Prostate gland (tissue), 2 donors: ENCODE data around the gene ATPAF2. TPM values are rescaled to one million over a fixed set of nuclear protein-coding genes. Genes with fewer than 3 reads are reported as not detected.

ENCODE experiments used
- DNase-seq: peaks from one replicate; pipeline ENCODE4 v3.0.0-alpha.2; 2019; ENCODE audit warnings: low spot score
- H3K27ac ChIP-seq, 2 donors: fragments of 200-600 bp; sonication (generic); 2 replicates each; pipeline ENCODE4 v1.5.1; 2017 to 2019
- H3K27me3 ChIP-seq: fragments of 200-600 bp; sonication (generic); replicated peaks from 2 replicates; pipeline ENCODE4 v1.5.1; 2019; ENCODE audit not compliant: insufficient read depth
- H3K36me3 ChIP-seq, 2 donors: fragments of 200-600 bp; sonication (generic); 1 replicate in 1 of 2; 2 replicates in 1 of 2; pipeline versions ENCODE4 v1.5.1 to v1.8.1; 2017 to 2019
- H3K4me1 ChIP-seq: fragments of 200-600 bp; sonication (generic); replicated peaks from 2 replicates; pipeline ENCODE4 v1.5.1; 2019
- H3K4me3 ChIP-seq, 2 donors: fragments of 200-600 bp; sonication (generic); 2 replicates each; pipeline ENCODE4 v1.5.1; 2017 to 2019
- H3K9me3 ChIP-seq: fragments of 200-600 bp; sonication (generic); 2 replicates; pipeline ENCODE4 v1.5.1; 2017
- CTCF ChIP-seq, 4 experiments: fragments of 200-600 bp in 2 of 4; fragments of 450-650 bp in 2 of 4; sonication (generic) in 2 of 4; IDR thresholded peaks; 1 replicate in 3 of 4; 2 replicates in 1 of 4; pipeline ENCODE4 v1.5.1; 2016 to 2019; ENCODE audit warnings: antibody characterized with exemption in 4 of 4, mild to moderate bottlenecking in 2 of 4, moderate library complexity in 2 of 4
- POLR2A ChIP-seq: fragments of 450-650 bp; IDR thresholded peaks from one replicate; pipeline ENCODE4 v1.6.1; 2016; ENCODE audit warnings: antibody characterized with exemption, mild to moderate bottlenecking
- POLR2AphosphoS5 ChIP-seq: sonication (generic); formaldehyde crosslinking; IDR thresholded peaks from one replicate; pipeline ENCODE4 v1.6.1; 2017; ENCODE audit warnings: antibody characterized with exemption
- WGBS: methylation state at CpG from one replicate; pipeline ENCODE4 v1.1.5; 2018; 5-methylcytosine and 5-hydroxymethylcytosine counted together
- intact Hi-C: fragments of 100-400 bp; cut with DNase I; formaldehyde crosslinking; loops from one replicate; pipeline ENCODE4 v1.14.2; 2022
- total RNA-seq, 2 donors: library from RNA; depleted of rRNA; stranded (reverse); fragments of >200 nt; gene quantifications; one replicate each; pipeline ENCODE4 v1.1.0, GENCODE V29; 2016

ATPAF2 gene
- 10 to 100 TPM; 17.7 to 30.5 TPM for total RNA-seq

GRCh38 chr17:18038861-18039534, at the start of gene ATPAF2, which contains the start of gene GID4:
Gene ATPAF2, minus strand, starts transcription at chr17:18039168. Its CDS starts 155 bp downstream, at chr17:18039013.
Gene GID4, plus strand, starts transcription at chr17:18039408. Its CDS starts 57 bp downstream, at chr17:18039465.
- 0% methylated on average over 52 of the region's 67 CpGs for WGBS
- peak in 2 of 4 experiments; percentile 22 to 24 for TF ChIP-seq CTCF (IDR thresholded peaks at IDR 0.05)
- peak; percentile 98 for TF ChIP-seq POLR2AphosphoS5
- peak; percentile 45 for TF ChIP-seq POLR2A
- Histone ChIP-seq H3K4me1 (peaks cover 10% of the 10 kb centered on the region), H3K9me3 (no peaks in the 10 kb centered on the region), H3K27ac (peak within 1 kb of the TSS; percentile 82), H3K27me3 (no peaks in the 10 kb centered on the region), H3K36me3 (no peaks in the 10 kb centered on the region), H3K4me3 (peak within 1 kb of the TSS; percentile 83 to 90)
- DNase-seq, result peak; percentile 99
- intact Hi-C loops, result loop anchor here (2.0 to 10.0 kb wide), 5 partner anchors 48 to 684 kb away; partner anchors contain the start of genes DRC3, DRG2, RAI1 and TOM1L2

- Histone ChIP-seq H3K36me3 (no peaks in the 10 kb centered on the region), H3K9me3 (no peaks in the 10 kb centered on the region), H3K4me1 (no peaks in the 10 kb centered on the region), H3K4me3 (peak within 1 kb of the TSS; percentile 71 to 85), H3K27ac (peak within 1 kb of the TSS; percentile 72 to 78), H3K27me3 (no peaks in the 10 kb centered on the region)
- TF ChIP-seq CTCF (IDR thresholded peaks at IDR 0.05), result peak in 2 of 4 experiments; percentile 37 to 44
- TF ChIP-seq POLR2AphosphoS5, result peak; percentile 95
- no peak for TF ChIP-seq POLR2A
- under 1% methylated on average over 52 of the region's 52 CpGs for WGBS
- intact Hi-C loops, result loop anchor here (2.0 kb wide), 1 partner anchor 49 kb away; the partner anchor contains the start of genes ATPAF2 and GID4
- DNase-seq, result peak; percentile 83
These were observed 48.9 kb upstream of the ATPAF2 start, which contains the start of gene DRG2 for GRCh38 chr17:18087610-18088491. Gene DRG2, plus strand, starts transcription at chr17:18087948. Its CDS starts 76 bp downstream, at chr17:18088024.

- no peaks in the 10 kb centered on the region for H3K4me1 ChIP-seq
- intact Hi-C loops, result no loop called here
- no peak for DNase-seq
- no peaks in the 10 kb centered on the region for H3K27me3 ChIP-seq
- no peak overlapping the region for H3K4me3 ChIP-seq
- 78% methylated on average over 4 of the region's 4 CpGs for WGBS
- no peaks in the 10 kb centered on the region for H3K9me3 ChIP-seq
- no peaks in the 10 kb centered on the region for H3K36me3 ChIP-seq
- TF ChIP-seq POLR2A (no peak), POLR2AphosphoS5 (no peak), CTCF (IDR thresholded peaks at IDR 0.05) (no peak)
- no peak overlapping the region for H3K27ac ChIP-seq
These were observed 45.3 kb upstream of the ATPAF2 start for GRCh38 chr17:18084256-18084655.

- H3K36me3 ChIP-seq, result no peaks in the 10 kb centered on the region
- H3K9me3 ChIP-seq, result no peaks in the 10 kb centered on the region
- H3K4me1 ChIP-seq, result no peaks in the 10 kb centered on the region
- 66% methylated on average over 4 of the region's 4 CpGs for whole genome bisulfite sequencing
- H3K27ac ChIP-seq, result no peak overlapping the region
- intact Hi-C loops, result no loop called here
- no peak for TF ChIP-seq POLR2AphosphoS5
- no peak for TF ChIP-seq CTCF (IDR thresholded peaks at IDR 0.05)
- TF ChIP-seq POLR2A, result no peak
- H3K27me3 ChIP-seq, result no peaks in the 10 kb centered on the region
- DNase-seq, result no peak
- no peak overlapping the region for H3K4me3 ChIP-seq
These were observed 40.6 kb upstream of the ATPAF2 start for GRCh38 chr17:18079543-18079942.
